Measurements from ENCODE around the gene ATP5F1A. TPM values are rescaled to one million over a fixed set of nuclear protein-coding genes. Genes with fewer than 3 reads are reported as not detected.

Gene ATP5F1A
- total and polyA plus RNA-seq, 2 experiments from 2014 or later, result 353 to 562 TPM

- in situ Hi-C loops (cut with MboI), result no loop called here
- Histone ChIP-seq H3K27me3 (replicated peaks; ENCODE audit: insufficient read depth) (no peaks in the 10 kb centered on the region), H2AFZ (no peak overlapping the region), H3K9me2 (ENCODE audit: insufficient read depth) (no peaks in the 10 kb centered on the region), H3K9ac (no peak overlapping the region), H4K20me1 (ENCODE audit: insufficient read depth) (no peaks in the 10 kb centered on the region), H3K36me3 (ENCODE audit: low read depth) (peaks cover 11% of the 10 kb centered on the region), H3K27ac (no peak overlapping the region), H3K4me2 (ENCODE audit: unreplicated experiment) (no peak overlapping the region), H3K4me1 (ENCODE audit: insufficient read depth) (no peaks in the 10 kb centered on the region), H3K4me3 (no peak overlapping the region), H3K9me3 (ENCODE audit: low read depth) (no peaks in the 10 kb centered on the region), H3K79me2 (ENCODE audit: insufficient read depth) (peaks cover 31% of the 10 kb centered on the region), H3F3A (ENCODE audit: insufficient read depth) (no peaks in the 10 kb centered on the region)
- no peak for TF ChIP-seq EZH2 (IDR thresholded peaks at IDR 0.05; ENCODE audit: insufficient read depth, poor library complexity, severe bottlenecking)
- no peak for TF ChIP-seq EZH2phosphoT487 (IDR thresholded peaks at IDR 0.05; ENCODE audit: insufficient read depth, low read depth)
- no peak for DNase-seq
- WGBS, 2 experiments (ENCODE audit: low coverage in 1 of 2, low lambda C conversion rate in 2 of 2, missing lambda C conversion rate in 2 of 2), result 97 to 100% methylated on average over 3 of the region's 3 CpGs
Observed at GRCh38 chr18:46110406-46110805, 12.3 kb upstream of the ATP5F1A start.

- in situ Hi-C loops (cut with MboI), result no loop called here
- Histone ChIP-seq H3K27ac (no peak overlapping the region), H3K4me1 (ENCODE audit: insufficient read depth) (no peaks in the 10 kb centered on the region; the same call in 1 of the 2 replicates), H3K9me3 (ENCODE audit: low read depth) (no peaks in the 10 kb centered on the region), H3K36me3 (ENCODE audit: low read depth) (peaks cover 11% of the 10 kb centered on the region), H3K27me3 (replicated peaks; ENCODE audit: insufficient read depth) (no peaks in the 10 kb centered on the region), H3K79me2 (ENCODE audit: insufficient read depth) (peaks cover 37% of the 10 kb centered on the region), H3K9me2 (ENCODE audit: insufficient read depth) (no peaks in the 10 kb centered on the region), H3F3A (ENCODE audit: insufficient read depth) (peaks cover 8% of the 10 kb centered on the region; the same call in 1 of the 2 replicates), H3K4me3 (no peak overlapping the region), H3K9ac (no peak overlapping the region), H4K20me1 (ENCODE audit: insufficient read depth) (no peaks in the 10 kb centered on the region), H3K4me2 (ENCODE audit: unreplicated experiment) (no peak overlapping the region), H2AFZ (no peak overlapping the region)
- WGBS, 2 experiments (ENCODE audit: low coverage in 1 of 2, low lambda C conversion rate in 2 of 2, missing lambda C conversion rate in 2 of 2), result 95 to 98% methylated on average over 5 of the region's 5 CpGs
- DNase-seq, result no peak
- no peak for TF ChIP-seq EZH2 (IDR thresholded peaks at IDR 0.05; ENCODE audit: insufficient read depth, poor library complexity, severe bottlenecking)
- no peak for TF ChIP-seq EZH2phosphoT487 (IDR thresholded peaks at IDR 0.05; ENCODE audit: insufficient read depth, low read depth)
Observed at GRCh38 chr18:46109386-46109785, 11.3 kb upstream of the ATP5F1A start.

GRCh38 chr18:46104128-46104911 is 6.2 kb upstream of the ATP5F1A start, which contains the start of gene HAUS1:
Gene HAUS1 (plus strand): TSS chr18:46104385. CDS start chr18:46104412, 27 bp downstream.
- Histone ChIP-seq H3K9me3 (ENCODE audit: low read depth) (no peaks in the 10 kb centered on the region), H4K20me1 (ENCODE audit: insufficient read depth) (no peaks in the 10 kb centered on the region), H3F3A (ENCODE audit: insufficient read depth) (peaks cover 8% of the 10 kb centered on the region; the same call in 1 of the 2 replicates), H3K4me1 (ENCODE audit: insufficient read depth) (no peaks in the 10 kb centered on the region; the same call in 1 of the 2 replicates), H3K9me2 (ENCODE audit: insufficient read depth) (no peaks in the 10 kb centered on the region), H3K79me2 (ENCODE audit: insufficient read depth) (peaks cover 30% of the 10 kb centered on the region), H3K9ac (peak within 1 kb of the TSS; percentile 81), H3K27ac (peak within 1 kb of the TSS; percentile 72), H3K4me2 (ENCODE audit: unreplicated experiment) (peak within 1 kb of the TSS; percentile 88), H3K27me3 (replicated peaks; ENCODE audit: insufficient read depth) (no peaks in the 10 kb centered on the region), H3K36me3 (ENCODE audit: low read depth) (0 out of 2 replicates have a peak, but pooled peaks cover 4% of the 10 kb centered on the region), H2AFZ (peak within 1 kb of the TSS; percentile 99), H3K4me3 (peak within 1 kb of the TSS; percentile 95)
- DNase-seq, result peak; percentile 88
- in situ Hi-C loops (cut with MboI), result no loop called here
- no peak for TF ChIP-seq EZH2 (IDR thresholded peaks at IDR 0.05; ENCODE audit: insufficient read depth, poor library complexity, severe bottlenecking)
- no peak for TF ChIP-seq EZH2phosphoT487 (IDR thresholded peaks at IDR 0.05; ENCODE audit: insufficient read depth, low read depth)
- 1% methylated on average over 45 to 57 of the region's 57 CpGs for WGBS, 2 experiments (ENCODE audit: low coverage in 1 of 2, low lambda C conversion rate in 2 of 2, missing lambda C conversion rate in 2 of 2)

GRCh38 chr18:46099463-46099862 is 1.4 kb upstream of the ATP5F1A start:
- Histone ChIP-seq H3K9me2 (ENCODE audit: insufficient read depth) (no peaks in the 10 kb centered on the region), H3K9ac (no peak overlapping the region), H3K4me2 (ENCODE audit: unreplicated experiment) (no peak overlapping the region), H3K79me2 (ENCODE audit: insufficient read depth) (peaks cover 36% of the 10 kb centered on the region), H4K20me1 (ENCODE audit: insufficient read depth) (no peaks in the 10 kb centered on the region), H3K4me3 (no peak overlapping the region), H3K4me1 (ENCODE audit: insufficient read depth) (peaks cover 10% of the 10 kb centered on the region), H3K36me3 (ENCODE audit: low read depth) (0 out of 2 replicates have a peak, but pooled peaks cover 5% of the 10 kb centered on the region), H2AFZ (no peak overlapping the region), H3K9me3 (ENCODE audit: low read depth) (no peaks in the 10 kb centered on the region), H3K27me3 (replicated peaks; ENCODE audit: insufficient read depth) (no peaks in the 10 kb centered on the region), H3F3A (ENCODE audit: insufficient read depth) (no peaks in the 10 kb centered on the region), H3K27ac (no peak overlapping the region)
- DNase-seq, result no peak
- 96 to 98% methylated on average over 7 to 8 of the region's 8 CpGs for WGBS, 2 experiments (ENCODE audit: low coverage in 1 of 2, low lambda C conversion rate in 2 of 2, missing lambda C conversion rate in 2 of 2)
- TF ChIP-seq EZH2 (IDR thresholded peaks at IDR 0.05; ENCODE audit: insufficient read depth, poor library complexity, severe bottlenecking) (no peak), EZH2phosphoT487 (IDR thresholded peaks at IDR 0.05; ENCODE audit: insufficient read depth, low read depth) (no peak)
- in situ Hi-C loops (cut with MboI), result no loop called here
